PC-9 (cell line): ENCODE measurements around the gene PER2. TPM values are rescaled to one million over a fixed set of nuclear protein-coding genes. Genes with fewer than 3 reads are reported as not detected.

ENCODE experiments used
- BruUV-seq: library from RNA; stranded (reverse); fragments of 400-500 nt; replicated peaks from 2 replicates; lab custom pipeline; 2021; lab: Mats Ljungman, UMichigan
- CTCF ChIA-PET: fragments of 300-600 bp; sonication (Branson Sonifier 250); formaldehyde crosslinking; loops from one replicate; lab custom pipeline; 2022; ENCODE audit warnings: antibody characterized with exemption; lab: Charles Lee
- POLR2A ChIA-PET: fragments of 300-600 bp; sonication (Branson Sonifier 250); formaldehyde crosslinking; loops from one replicate; lab custom pipeline; 2022; ENCODE audit warnings: antibody characterized with exemption; ENCODE audit not compliant: unreplicated experiment; lab: Charles Lee
- DNase-seq, 2 experiments: peaks; one replicate each; pipeline versions ENCODE4 v3.0.0 to v3.0.0-alpha.2; 2015 to 2022; ENCODE audit warnings: mixed read lengths in 1 of 2
- H2AFZ ChIP-seq: fragments of 200-600 bp; sonication (generic); 2 replicates; pipeline ENCODE4 v1.8.1; 2017; ENCODE audit warnings: antibody characterized with exemption
- H3F3A ChIP-seq: fragments of 200-600 bp; sonication (generic); 2 replicates; pipeline ENCODE4 v1.8.1; 2017; ENCODE audit warnings: antibody characterized with exemption, mild to moderate bottlenecking, low read depth; ENCODE audit not compliant: insufficient read depth
- H3K27ac ChIP-seq: fragments of 200-600 bp; sonication (generic); 2 replicates; pipeline ENCODE4 v1.6.1; 2016; ENCODE audit warnings: mixed run types
- H3K27me3 ChIP-seq: fragments of 200-600 bp; sonication (generic); 2 replicates; pipeline ENCODE4 v1.6.1; 2016; ENCODE audit warnings: low read depth, mixed run types; ENCODE audit not compliant: insufficient read depth
- H3K36me3 ChIP-seq: fragments of 200-600 bp; sonication (generic); 2 replicates; pipeline ENCODE4 v1.6.1; 2016; ENCODE audit warnings: low read depth, mixed run types
- H3K4me1 ChIP-seq: fragments of 200-600 bp; sonication (generic); replicated peaks from 2 replicates; pipeline ENCODE4 v1.6.1; 2016; ENCODE audit warnings: mixed run types; ENCODE audit not compliant: insufficient read depth
- H3K4me2 ChIP-seq: fragments of 200-600 bp; sonication (generic); 2 replicates; pipeline ENCODE4 v1.6.1; 2017; ENCODE audit warnings: mixed run types
- H3K4me3 ChIP-seq: fragments of 200-600 bp; sonication (generic); 2 replicates; pipeline ENCODE4 v1.6.1; 2016; ENCODE audit warnings: mixed run types
- H3K79me2 ChIP-seq: fragments of 200-600 bp; sonication (generic); 2 replicates; pipeline ENCODE4 v1.6.1; 2017; ENCODE audit warnings: low read depth, mixed run types
- H3K9me2 ChIP-seq: fragments of 200-600 bp; sonication (generic); 2 replicates; pipeline ENCODE4 v1.8.1; 2017; ENCODE audit warnings: mild to moderate bottlenecking; ENCODE audit not compliant: insufficient read depth
- H3K9me3 ChIP-seq: fragments of 200-600 bp; sonication (generic); 2 replicates; pipeline ENCODE4 v1.8.1; 2016; ENCODE audit warnings: low read depth; ENCODE audit not compliant: insufficient read depth
- H4K20me1 ChIP-seq: fragments of 200-600 bp; sonication (generic); 2 replicates; pipeline ENCODE4 v1.8.1; 2017; ENCODE audit not compliant: insufficient read depth
- EZH2 ChIP-seq: fragments of 200-600 bp; sonication (generic); IDR thresholded peaks from 2 replicates; pipeline ENCODE4 v1.8.0; 2017; ENCODE audit warnings: antibody characterized with exemption, low read depth
- intact Hi-C: fragments of 100-400 bp; cut with micrococcal nuclease; formaldehyde crosslinking; loops from one replicate; pipeline ENCODE4 v1.10.0; 2022; ENCODE audit not compliant: unreplicated experiment
- total RNA-seq: library from RNA; stranded (reverse); gene quantifications from 2 replicates; pipeline ENCODE4 v1.2.3, GENCODE V29; 2021
- TF ChIP-seq, protein P1 (sequence below): fragments of 200-600 bp; sonication (generic); conservative IDR thresholded peaks from 2 replicates; pipeline ENCODE4 v1.6.1; 2017; ENCODE audit warnings: mixed run types, antibody characterized with exemption, mild to moderate bottlenecking, moderate library complexity

Gene PER2
- total RNA-seq, 1 experiment from 2014 or later: 18.9 TPM

DNA sequence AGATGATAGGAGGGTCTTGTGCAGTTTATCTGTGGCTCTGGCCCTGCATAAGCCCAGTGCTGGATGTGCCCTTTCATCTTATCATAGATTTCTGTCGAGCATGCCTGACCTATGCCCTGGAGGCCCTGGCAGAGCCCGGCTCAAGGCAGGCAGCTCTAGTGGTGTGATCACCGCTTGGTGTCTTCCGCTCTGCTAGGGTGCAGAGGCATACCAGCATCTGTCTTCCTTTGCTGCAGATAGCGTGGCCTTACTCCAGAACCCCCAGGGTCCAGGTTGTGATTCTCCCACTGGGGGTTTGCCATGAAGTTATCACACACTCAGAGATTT, 18.2 kb upstream of the PER2 start:
- Histone ChIP-seq H3K36me3 (no peaks in the 10 kb centered on the region), H3F3A (no peaks in the 10 kb centered on the region), H4K20me1 (no peaks in the 10 kb centered on the region), H3K9me2 (no peaks in the 10 kb centered on the region), H3K27me3 (no peaks in the 10 kb centered on the region; the same call in 1 of the 2 replicates), H3K9me3 (no peaks in the 10 kb centered on the region), H3K4me1 (no peaks in the 10 kb centered on the region), H3K4me3 (no peak overlapping the region), H3K79me2 (no peaks in the 10 kb centered on the region), H3K27ac (no peak overlapping the region), H3K4me2 (no peak overlapping the region), H2AFZ (no peak overlapping the region)
- CTCF ChIA-PET: no interaction called here
- BruUV-seq: no TSS peak
- intact Hi-C loops: no loop called here
- no peak for DNase-seq
- no peak for TF ChIP-seq EZH2
- TF ChIP-seq, protein P1, sequence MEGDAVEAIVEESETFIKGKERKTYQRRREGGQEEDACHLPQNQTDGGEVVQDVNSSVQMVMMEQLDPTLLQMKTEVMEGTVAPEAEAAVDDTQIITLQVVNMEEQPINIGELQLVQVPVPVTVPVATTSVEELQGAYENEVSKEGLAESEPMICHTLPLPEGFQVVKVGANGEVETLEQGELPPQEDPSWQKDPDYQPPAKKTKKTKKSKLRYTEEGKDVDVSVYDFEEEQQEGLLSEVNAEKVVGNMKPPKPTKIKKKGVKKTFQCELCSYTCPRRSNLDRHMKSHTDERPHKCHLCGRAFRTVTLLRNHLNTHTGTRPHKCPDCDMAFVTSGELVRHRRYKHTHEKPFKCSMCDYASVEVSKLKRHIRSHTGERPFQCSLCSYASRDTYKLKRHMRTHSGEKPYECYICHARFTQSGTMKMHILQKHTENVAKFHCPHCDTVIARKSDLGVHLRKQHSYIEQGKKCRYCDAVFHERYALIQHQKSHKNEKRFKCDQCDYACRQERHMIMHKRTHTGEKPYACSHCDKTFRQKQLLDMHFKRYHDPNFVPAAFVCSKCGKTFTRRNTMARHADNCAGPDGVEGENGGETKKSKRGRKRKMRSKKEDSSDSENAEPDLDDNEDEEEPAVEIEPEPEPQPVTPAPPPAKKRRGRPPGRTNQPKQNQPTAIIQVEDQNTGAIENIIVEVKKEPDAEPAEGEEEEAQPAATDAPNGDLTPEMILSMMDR: no peak
- POLR2A ChIA-PET: no interaction called here

DNA sequence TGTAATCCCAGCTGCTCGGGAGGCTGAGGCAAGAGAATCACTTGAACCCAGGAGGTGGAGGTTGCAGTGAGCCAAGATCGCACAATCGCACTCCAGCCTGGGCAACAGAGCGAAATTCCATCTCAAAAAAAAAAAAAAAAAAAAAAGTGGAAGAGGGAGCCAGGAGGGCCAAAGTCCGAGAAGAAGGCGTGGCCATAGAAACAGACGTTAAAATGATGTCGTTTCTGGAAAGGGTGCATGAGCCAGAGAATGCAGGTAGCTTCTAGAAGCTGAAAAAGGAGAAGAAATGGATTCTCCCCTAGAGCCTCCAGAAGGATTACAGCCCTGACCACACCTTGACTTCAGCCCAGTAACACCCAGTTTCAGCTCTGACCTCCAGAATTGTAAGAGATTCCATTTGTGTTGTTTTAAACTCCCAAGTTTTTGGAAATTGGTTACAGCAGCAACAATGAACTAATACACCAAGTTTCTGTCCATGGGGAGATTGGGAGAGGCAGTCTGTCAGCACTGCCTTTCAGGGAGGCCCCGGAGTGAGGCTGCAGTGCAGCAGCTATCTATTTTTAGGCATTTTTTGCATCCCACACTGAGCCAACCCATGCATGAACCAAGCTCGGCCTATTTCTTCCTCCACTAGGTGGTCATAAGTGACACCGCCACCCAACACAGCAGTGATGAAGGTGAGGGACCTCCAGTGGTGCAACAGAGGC, 17.7 kb upstream of the PER2 start:
- Histone ChIP-seq H2AFZ (no peak overlapping the region), H3K36me3 (no peaks in the 10 kb centered on the region), H3K4me3 (no peak overlapping the region), H3K9me3 (no peaks in the 10 kb centered on the region), H3K4me2 (no peak overlapping the region), H3K27ac (no peak overlapping the region), H3K79me2 (no peaks in the 10 kb centered on the region), H3F3A (no peaks in the 10 kb centered on the region), H3K27me3 (no peaks in the 10 kb centered on the region; the same call in 1 of the 2 replicates), H4K20me1 (no peaks in the 10 kb centered on the region), H3K4me1 (no peaks in the 10 kb centered on the region), H3K9me2 (no peaks in the 10 kb centered on the region)
- ChIA-PET POLR2A (no interaction called here), CTCF (no interaction called here)
- no TSS peak for BruUV-seq
- no peak for TF ChIP-seq EZH2
- TF ChIP-seq, protein P1: no peak
- DNase-seq: no peak
- intact Hi-C loops: no loop called here

DNA sequence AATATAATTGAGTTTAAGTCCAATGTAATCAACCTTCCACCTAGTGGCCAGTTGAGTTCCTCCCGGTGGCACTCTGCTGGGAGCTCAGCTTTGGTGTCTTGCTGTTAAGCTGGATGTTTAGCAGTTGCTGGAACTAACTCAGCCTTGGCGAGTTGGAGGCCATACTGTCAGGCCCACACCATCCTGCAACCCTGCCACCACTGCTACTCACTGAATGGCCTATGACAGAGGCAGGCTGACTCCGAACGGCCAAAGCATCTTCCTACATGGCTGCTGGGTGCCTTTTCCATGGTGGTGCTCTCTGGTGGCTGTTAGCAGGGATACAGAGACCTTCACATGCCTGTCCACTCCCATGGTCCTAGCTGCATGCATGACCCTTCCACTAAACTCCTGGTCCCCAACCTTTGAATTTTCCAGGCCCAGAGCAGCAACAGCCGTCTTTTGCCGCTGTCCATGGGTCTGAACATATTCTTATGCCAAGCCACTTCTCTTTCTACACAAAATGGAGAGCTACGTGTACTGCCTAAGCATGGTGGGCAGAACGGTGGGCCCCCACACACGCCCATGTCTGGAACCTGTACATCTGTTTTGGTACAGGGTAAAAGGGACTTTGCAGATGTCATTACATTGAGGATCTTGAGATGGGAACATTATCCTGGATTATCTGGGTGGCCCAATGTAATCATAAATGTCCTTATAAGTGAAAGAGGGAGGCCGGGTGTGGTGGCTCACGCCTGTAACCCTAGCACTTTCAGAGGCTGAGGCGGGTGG, 16.9 kb upstream of the PER2 start:
- H2AFZ ChIP-seq: no peak overlapping the region
- H3K27ac ChIP-seq: no peak overlapping the region
- H3K4me1 ChIP-seq: no peaks in the 10 kb centered on the region
- no peak overlapping the region for H3K4me3 ChIP-seq
- H3K9me3 ChIP-seq: no peaks in the 10 kb centered on the region
- no peaks in the 10 kb centered on the region for H3K36me3 ChIP-seq
- no peak overlapping the region for H3K4me2 ChIP-seq
- no peaks in the 10 kb centered on the region for H3F3A ChIP-seq
- ChIA-PET POLR2A (interaction anchor here (0.7 kb wide), 1 partner anchor 1108 kb away, joined by 13 read pairs; no protein-coding TSS in a partner anchor), CTCF (interaction anchor here (0.5 to 1.0 kb wide), 2 partner anchors 21 to 917 kb away, joined by 3 to 12 read pairs; no protein-coding TSS in a partner anchor)
- no TSS peak for BruUV-seq
- intact Hi-C loops: no loop called here
- no peaks in the 10 kb centered on the region for H3K9me2 ChIP-seq
- TF ChIP-seq, protein P1: peak; percentile 56; the same call in 1 of the 2 replicates
- no peak for TF ChIP-seq EZH2
- H4K20me1 ChIP-seq: no peaks in the 10 kb centered on the region
- no peak for DNase-seq
- H3K27me3 ChIP-seq: no peaks in the 10 kb centered on the region
- no peaks in the 10 kb centered on the region for H3K79me2 ChIP-seq
